Neural cell (in vitro differentiated cells): ENCODE results near the gene NCKIPSD. TPM values are rescaled to one million over a fixed set of nuclear protein-coding genes. Genes with fewer than 3 reads are reported as not detected.

Experiments used
- H2AFZ ChIP-seq: fragments of 200-600, 300-800 bp; sonication (generic), shearing (Covaris generic); 2 replicates; pipeline ENCODE4 v1.6.0; 2014; ENCODE audit warnings: low read depth, mild to moderate bottlenecking, antibody characterized with exemption, low read length, moderate library complexity
- H3F3A ChIP-seq: fragments of 200-600 bp; shearing (Covaris generic); 2 replicates; pipeline ENCODE4 v1.6.1; 2016; ENCODE audit warnings: mild to moderate bottlenecking, moderate library complexity, mixed read lengths, antibody characterized with exemption, low read length; ENCODE audit not compliant: insufficient read depth, poor library complexity, severe bottlenecking
- H3K27ac ChIP-seq: fragments of 200-600, 300-800 bp; sonication (generic), shearing (Covaris generic); 2 replicates; pipeline ENCODE4 v1.5.1; 2014; ENCODE audit warnings: mild to moderate bottlenecking, low read length, moderate library complexity
- H3K27me3 ChIP-seq: fragments of 300-800, 200-600 bp; sonication (generic), shearing (Covaris generic); 2 replicates; pipeline ENCODE4 v1.6.0; 2014; ENCODE audit warnings: mild to moderate bottlenecking, low read depth, low read length, moderate library complexity; ENCODE audit not compliant: insufficient read depth
- H3K36me3 ChIP-seq: fragments of 300-800, 200-600 bp; sonication (generic), shearing (Covaris generic); 2 replicates; pipeline ENCODE4 v1.5.1; 2014; ENCODE audit warnings: mild to moderate bottlenecking, antibody characterized with exemption, low read length, moderate library complexity; ENCODE audit not compliant: insufficient read depth
- H3K4me2 ChIP-seq: fragments of 300-800, 200-600 bp; sonication (generic), shearing (Covaris generic); 2 replicates; pipeline ENCODE4 v1.6.0; 2014; ENCODE audit warnings: mild to moderate bottlenecking, low read length
- H3K4me3 ChIP-seq: fragments of 300-800, 200-600 bp; sonication (generic), shearing (Covaris generic); 2 replicates; pipeline ENCODE4 v1.5.1; 2014; ENCODE audit warnings: mild to moderate bottlenecking, low read length, moderate library complexity
- H3K79me2 ChIP-seq: fragments of 200-600 bp; shearing (Covaris generic); replicated peaks from 2 replicates; pipeline ENCODE4 v1.6.0; 2014; ENCODE audit warnings: mild to moderate bottlenecking, low read length, moderate library complexity; ENCODE audit not compliant: insufficient read depth
- H3K9ac ChIP-seq: fragments of 300-800, 200-600 bp; sonication (generic), shearing (Covaris generic); 2 replicates; pipeline ENCODE4 v1.6.1; 2016; ENCODE audit warnings: mild to moderate bottlenecking, low read length, mixed read lengths
- H3K9me2 ChIP-seq: fragments of 200-600 bp; shearing (Covaris generic); 2 replicates; pipeline ENCODE4 v1.6.1; 2016; ENCODE audit warnings: mild to moderate bottlenecking, low read length, mixed read lengths; ENCODE audit not compliant: insufficient read depth
- H3K9me3 ChIP-seq: fragments of 200-600, 300-800 bp; sonication (generic), shearing (Covaris generic); 2 replicates; pipeline ENCODE4 v1.6.1; 2016; ENCODE audit warnings: mild to moderate bottlenecking, mixed run types, low read length, moderate library complexity, mixed read lengths
- H4K20me1 ChIP-seq: fragments of 200-600 bp; shearing (Covaris generic); 2 replicates; pipeline ENCODE4 v1.6.1; 2016; ENCODE audit warnings: mild to moderate bottlenecking, mixed run types; ENCODE audit not compliant: insufficient read depth
- CTCF ChIP-seq: fragments of 450-650 bp; IDR thresholded peaks from 2 replicates; pipeline ENCODE4 v1.5.1; 2014; ENCODE audit warnings: antibody characterized with exemption, mild to moderate bottlenecking, moderate library complexity; ENCODE audit not compliant: poor library complexity, severe bottlenecking
- EP300 ChIP-seq: fragments of 450-650 bp; conservative IDR thresholded peaks from 2 replicates; pipeline ENCODE4 v1.6.1; 2014; ENCODE audit warnings: antibody characterized with exemption, mild to moderate bottlenecking, moderate library complexity; ENCODE audit not compliant: poor library complexity, severe bottlenecking
- EZH2 ChIP-seq: fragments of 200-600, 300-800 bp; shearing (Covaris generic), sonication (generic); IDR thresholded peaks from 2 replicates; pipeline ENCODE4 v1.6.1; 2014; ENCODE audit warnings: antibody characterized with exemption, low read length, borderline replicate concordance, mild to moderate bottlenecking; ENCODE audit not compliant: insufficient read depth, poor library complexity, severe bottlenecking
- MXI1 ChIP-seq: fragments of 450-650 bp; conservative IDR thresholded peaks from 2 replicates; pipeline ENCODE4 v1.6.1; 2014; ENCODE audit warnings: antibody characterized with exemption, mild to moderate bottlenecking; ENCODE audit not compliant: poor library complexity, severe bottlenecking
- POLR2AphosphoS5 ChIP-seq: IDR thresholded peaks from 2 replicates; pipeline ENCODE4 v1.6.1; 2012
- RAD21 ChIP-seq: fragments of 450-650 bp; conservative IDR thresholded peaks from 2 replicates; pipeline ENCODE4 v1.6.1; 2014; ENCODE audit warnings: antibody characterized with exemption, mild to moderate bottlenecking, moderate library complexity
- REST ChIP-seq: IDR thresholded peaks from 2 replicates; pipeline ENCODE4 v1.6.1; 2012; ENCODE audit warnings: borderline replicate concordance
- SMC3 ChIP-seq: fragments of 450-650 bp; conservative IDR thresholded peaks from 2 replicates; pipeline ENCODE4 v1.6.1; 2014; ENCODE audit warnings: antibody characterized with exemption, mild to moderate bottlenecking, moderate library complexity; ENCODE audit not compliant: poor library complexity
- TAF1 ChIP-seq: IDR thresholded peaks from 2 replicates; pipeline ENCODE4 v1.6.1; 2012; ENCODE audit warnings: low read depth
- polyA plus RNA-seq: library from polyadenylated mRNA; depleted of rRNA; stranded (reverse); fragments of >200 nt; gene quantifications from 2 replicates; pipeline ENCODE4 v1.2.3, GENCODE V29; 2014

The NCKIPSD gene
- polyA plus RNA-seq, 1 donor from 2014 or later = 19.0 TPM

GRCh38 chr3:48650723-48651122 lies 35.0 kb downstream of the NCKIPSD start:
- Histone ChIP-seq H3K9me2 (no peaks in the 10 kb centered on the region), H3K27me3 (no peaks in the 10 kb centered on the region), H3K36me3 (peaks cover 4% of the 10 kb centered on the region), H4K20me1 (peaks cover 8% of the 10 kb centered on the region), H3K4me2 (no peak overlapping the region), H3K9ac (no peak overlapping the region), H3K79me2 (no peaks in the 10 kb centered on the region), H3K27ac (no peak overlapping the region), H2AFZ (no peak overlapping the region), H3F3A (no peaks in the 10 kb centered on the region), H3K4me3 (no peak overlapping the region), H3K9me3 (no peaks in the 10 kb centered on the region)
- no peak for TF ChIP-seq REST
- no peak for TF ChIP-seq EP300
- TF ChIP-seq TAF1 = no peak
- no peak for TF ChIP-seq POLR2AphosphoS5
- TF ChIP-seq MXI1 = no peak
- no peak for TF ChIP-seq EZH2
- TF ChIP-seq SMC3 = no peak
- TF ChIP-seq CTCF = no peak
- no peak for TF ChIP-seq RAD21

- Histone ChIP-seq H3K36me3 (no peaks in the 10 kb centered on the region), H3K27me3 (no peaks in the 10 kb centered on the region), H4K20me1 (peaks cover 3% of the 10 kb centered on the region), H3K27ac (no peak overlapping the region), H3K79me2 (no peaks in the 10 kb centered on the region), H3K9ac (no peak overlapping the region), H3K4me3 (no peak overlapping the region), H2AFZ (no peak overlapping the region), H3K9me3 (no peaks in the 10 kb centered on the region), H3K4me2 (no peak overlapping the region), H3F3A (no peaks in the 10 kb centered on the region), H3K9me2 (no peaks in the 10 kb centered on the region)
- no peak for TF ChIP-seq EP300
- no peak for TF ChIP-seq RAD21
- TF ChIP-seq REST = no peak
- no peak for TF ChIP-seq POLR2AphosphoS5
- TF ChIP-seq EZH2 = no peak
- no peak for TF ChIP-seq CTCF
- TF ChIP-seq TAF1 = no peak
- TF ChIP-seq SMC3 = no peak
- TF ChIP-seq MXI1 = no peak
These were observed 37.4 kb downstream of the NCKIPSD start for GRCh38 chr3:48648188-48648850.
